Measurements from ENCODE around the gene RASGEF1B. TPM values are rescaled to one million over a fixed set of nuclear protein-coding genes. Genes with fewer than 3 reads are reported as not detected.

The RASGEF1B gene
- total and polyA plus RNA-seq, 2 donors from 2014 or later, result 8.3 to 15.0 TPM

DNA sequence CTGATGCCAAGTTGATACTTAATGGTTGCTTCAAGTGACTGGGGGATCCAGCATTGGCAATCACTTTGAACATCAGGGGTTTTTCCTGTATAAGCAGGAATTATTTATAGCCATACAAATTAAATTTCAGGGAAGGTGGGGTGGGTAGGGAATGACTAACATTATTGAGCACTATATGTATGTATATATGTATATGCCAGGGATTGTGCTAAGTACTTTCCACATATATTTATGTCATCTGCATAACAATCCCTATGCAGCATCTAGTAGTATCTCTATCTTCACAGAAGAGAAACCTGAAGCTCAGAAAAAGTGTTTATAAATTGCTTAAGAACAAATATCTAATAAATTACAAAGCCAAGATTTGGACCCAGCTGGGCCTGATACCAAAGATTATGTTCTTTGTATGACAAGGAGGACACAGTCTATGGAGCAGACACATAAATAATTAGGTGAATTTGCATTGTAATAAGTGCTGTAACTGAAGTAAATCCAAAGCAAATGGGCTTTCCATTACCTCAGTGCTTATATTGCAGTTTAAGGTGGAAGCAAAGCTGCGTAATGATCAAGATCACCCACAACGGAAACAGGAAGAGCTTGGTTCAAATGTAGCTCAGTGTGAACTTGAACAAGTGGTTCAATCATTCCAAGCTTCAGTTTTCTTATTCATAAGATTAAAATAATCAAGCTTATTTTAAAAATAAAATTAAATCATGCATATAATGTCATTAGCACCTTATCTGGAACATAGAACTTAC is 18.9 kb upstream of the RASGEF1B start:
- H3K36me3 ChIP-seq (ENCODE audit: control insufficient read depth in 2 of 3, insufficient read depth in 3 of 3, low read length in 3 of 3), result no peaks in the 10 kb centered on the region
- no peak for FAIRE-seq
- H3K27ac ChIP-seq (ENCODE audit: low read depth in 2 of 2, low read length in 2 of 2), result no peak overlapping the region
- H3K9me3 ChIP-seq (ENCODE audit: control insufficient read depth in 2 of 3, insufficient read depth in 1 of 3, low read length in 3 of 3), result no peaks in the 10 kb centered on the region
- H3K9ac ChIP-seq (ENCODE audit: low read length in 3 of 3), result no peak overlapping the region
- H3K4me1 ChIP-seq (ENCODE audit: control insufficient read depth in 2 of 3, insufficient read depth in 2 of 3, low read depth in 1 of 3, low read length in 3 of 3), result no peaks in the 10 kb centered on the region
- no peak for DNase-seq
- TF ChIP-seq, protein P1, sequence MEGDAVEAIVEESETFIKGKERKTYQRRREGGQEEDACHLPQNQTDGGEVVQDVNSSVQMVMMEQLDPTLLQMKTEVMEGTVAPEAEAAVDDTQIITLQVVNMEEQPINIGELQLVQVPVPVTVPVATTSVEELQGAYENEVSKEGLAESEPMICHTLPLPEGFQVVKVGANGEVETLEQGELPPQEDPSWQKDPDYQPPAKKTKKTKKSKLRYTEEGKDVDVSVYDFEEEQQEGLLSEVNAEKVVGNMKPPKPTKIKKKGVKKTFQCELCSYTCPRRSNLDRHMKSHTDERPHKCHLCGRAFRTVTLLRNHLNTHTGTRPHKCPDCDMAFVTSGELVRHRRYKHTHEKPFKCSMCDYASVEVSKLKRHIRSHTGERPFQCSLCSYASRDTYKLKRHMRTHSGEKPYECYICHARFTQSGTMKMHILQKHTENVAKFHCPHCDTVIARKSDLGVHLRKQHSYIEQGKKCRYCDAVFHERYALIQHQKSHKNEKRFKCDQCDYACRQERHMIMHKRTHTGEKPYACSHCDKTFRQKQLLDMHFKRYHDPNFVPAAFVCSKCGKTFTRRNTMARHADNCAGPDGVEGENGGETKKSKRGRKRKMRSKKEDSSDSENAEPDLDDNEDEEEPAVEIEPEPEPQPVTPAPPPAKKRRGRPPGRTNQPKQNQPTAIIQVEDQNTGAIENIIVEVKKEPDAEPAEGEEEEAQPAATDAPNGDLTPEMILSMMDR (IDR thresholded peaks at IDR 0.05; ENCODE audit: borderline replicate concordance, extremely low read depth, insufficient read depth), result no peak
- H3K4me3 ChIP-seq (ENCODE audit: low read length in 3 of 3), result no peak overlapping the region
- H3K27me3 ChIP-seq (ENCODE audit: control insufficient read depth, insufficient read depth, low read length), result no peaks in the 10 kb centered on the region
- intact Hi-C loops (cut with DNase I), result no loop called here

DNA sequence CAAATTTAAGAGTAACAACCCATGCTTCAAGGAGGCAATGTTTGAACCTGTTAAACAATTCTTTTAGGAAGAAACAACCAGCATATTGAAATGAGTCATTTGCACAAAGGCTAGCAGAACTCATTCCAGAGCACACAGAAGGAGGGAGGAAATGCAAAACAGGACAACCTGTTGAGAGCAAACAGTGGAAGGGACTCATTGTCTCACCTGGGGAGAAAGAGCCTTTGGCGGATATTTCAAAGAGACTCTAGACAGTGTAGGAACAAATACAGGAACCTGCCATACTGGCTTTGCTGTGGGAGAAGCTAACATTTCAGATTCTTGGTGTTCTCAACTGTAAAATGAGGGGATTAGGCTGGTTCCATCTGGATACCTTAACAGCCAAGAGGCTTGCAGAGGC is 14.8 kb upstream of the RASGEF1B start:
- DNase-seq (no peak), FAIRE-seq (no peak)
- intact Hi-C loops (cut with DNase I), result no loop called here
- Histone ChIP-seq H3K9ac (ENCODE audit: low read length in 3 of 3) (no peak overlapping the region), H3K4me3 (ENCODE audit: low read length in 3 of 3) (no peak overlapping the region), H3K27me3 (ENCODE audit: control insufficient read depth, insufficient read depth, low read length) (no peaks in the 10 kb centered on the region), H3K36me3 (ENCODE audit: control insufficient read depth in 2 of 3, insufficient read depth in 3 of 3, low read length in 3 of 3) (no peaks in the 10 kb centered on the region), H3K27ac (ENCODE audit: low read depth in 2 of 2, low read length in 2 of 2) (no peak overlapping the region), H3K9me3 (ENCODE audit: control insufficient read depth in 2 of 3, insufficient read depth in 1 of 3, low read length in 3 of 3) (no peaks in the 10 kb centered on the region), H3K4me1 (ENCODE audit: control insufficient read depth in 2 of 3, insufficient read depth in 2 of 3, low read depth in 1 of 3, low read length in 3 of 3) (no peaks in the 10 kb centered on the region)
- TF ChIP-seq, protein P1 (IDR thresholded peaks at IDR 0.05; ENCODE audit: borderline replicate concordance, extremely low read depth, insufficient read depth), result no peak

DNA sequence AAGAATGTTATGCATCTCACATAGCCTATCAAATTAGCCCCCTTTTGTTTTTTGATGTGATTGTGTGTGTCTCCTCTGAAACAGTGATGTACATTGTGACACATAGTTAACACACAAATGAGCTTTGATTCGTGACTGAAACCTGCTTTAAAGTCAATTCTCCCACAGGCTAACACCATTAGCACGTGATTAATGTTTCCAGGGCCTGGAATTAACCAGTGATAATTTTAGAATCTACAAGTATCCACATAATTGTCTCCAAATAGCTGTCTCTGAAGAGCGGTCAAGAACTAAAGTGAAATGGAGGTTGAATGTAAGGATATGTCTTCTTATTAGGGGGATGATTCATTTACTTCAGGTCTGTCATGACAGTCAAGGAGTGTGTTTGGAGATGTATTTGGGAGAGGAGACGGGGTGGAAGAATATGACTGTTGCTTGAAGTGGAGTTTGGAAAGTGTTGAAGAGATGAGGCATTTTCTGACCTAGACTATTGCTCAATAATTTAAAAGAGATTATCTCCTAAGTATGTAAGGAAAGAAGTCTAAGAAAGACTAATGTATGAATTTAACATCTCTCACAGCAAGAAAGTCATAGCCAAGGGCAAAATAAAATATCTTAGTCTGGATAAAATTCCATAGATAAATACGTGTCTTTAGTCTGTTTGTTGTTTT is 13.7 kb upstream of the RASGEF1B start:
- H3K4me1 ChIP-seq (ENCODE audit: control insufficient read depth in 2 of 3, insufficient read depth in 2 of 3, low read depth in 1 of 3, low read length in 3 of 3), result no peaks in the 10 kb centered on the region
- no peak overlapping the region for H3K4me3 ChIP-seq (ENCODE audit: low read length in 3 of 3)
- intact Hi-C loops (cut with DNase I), result no loop called here
- H3K27me3 ChIP-seq (ENCODE audit: control insufficient read depth, insufficient read depth, low read length), result no peaks in the 10 kb centered on the region
- H3K27ac ChIP-seq (ENCODE audit: low read depth in 2 of 2, low read length in 2 of 2), result no peak overlapping the region
- H3K36me3 ChIP-seq (ENCODE audit: control insufficient read depth in 2 of 3, insufficient read depth in 3 of 3, low read length in 3 of 3), result no peaks in the 10 kb centered on the region
- no peak for FAIRE-seq
- no peak for DNase-seq
- TF ChIP-seq, protein P1 (IDR thresholded peaks at IDR 0.05; ENCODE audit: borderline replicate concordance, extremely low read depth, insufficient read depth), result no peak
- H3K9ac ChIP-seq (ENCODE audit: low read length in 3 of 3), result no peak overlapping the region
- H3K9me3 ChIP-seq (ENCODE audit: control insufficient read depth in 2 of 3, insufficient read depth in 1 of 3, low read length in 3 of 3), result no peaks in the 10 kb centered on the region

Data from kidney (tissue), 14 donors.